Measurements from ENCODE around the gene ROCK2.
"Not testable (repeated sequence)": the region's sequence is repeated elsewhere in the genome, so short reads cannot be mapped to it uniquely, and the experiment has no call there.

Gene ROCK2

GRCh38 chr2:11338580-11338979 lies 5.9 kb downstream of the ROCK2 start:
- no peak for DNase-seq

DNA sequence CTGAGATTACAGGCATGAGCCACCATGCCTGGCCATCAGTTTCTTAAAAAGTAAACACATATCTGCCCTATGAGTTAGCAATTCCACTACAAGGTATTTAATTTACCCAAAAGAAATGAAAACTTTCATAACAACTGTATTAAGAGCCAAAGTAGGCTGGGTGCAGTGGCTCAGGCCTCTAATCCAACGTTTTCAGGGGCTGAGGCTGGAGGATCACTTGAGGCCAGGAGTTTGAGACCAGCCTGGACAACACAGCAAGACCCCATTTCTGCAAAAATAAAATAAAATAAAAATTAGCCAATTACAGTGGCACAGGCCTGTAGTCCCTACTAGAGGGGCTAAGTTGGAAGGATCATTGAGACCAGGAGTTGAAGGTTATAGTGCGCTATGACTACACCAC lies 6.5 kb downstream of the ROCK2 start:
- no peak for DNase-seq

DNA sequence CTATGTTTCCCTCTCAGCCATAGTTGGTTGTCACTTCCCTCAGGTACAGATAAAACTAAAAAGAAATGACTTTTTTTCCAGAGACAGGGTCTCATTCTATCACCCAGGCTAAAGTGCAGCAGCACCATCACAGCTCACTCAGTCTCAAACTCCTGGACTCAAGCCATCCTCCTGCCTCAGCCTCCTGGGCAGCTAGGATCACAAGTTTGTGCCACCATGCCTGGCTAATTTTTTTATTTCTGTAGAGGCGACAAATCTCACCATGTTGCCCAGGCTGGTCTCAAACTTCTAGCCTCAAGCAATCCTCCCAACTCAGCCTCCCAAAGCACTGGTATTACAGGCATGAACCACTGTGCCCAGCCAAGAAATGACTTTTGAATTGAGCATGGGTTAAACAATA lies 8.2 kb downstream of the ROCK2 start:
- DNase-seq, result no peak

GRCh38 chr2:11333427-11334183 lies 10.8 kb downstream of the ROCK2 start:
- DNase-seq, result no peak

GRCh38 chr2:11332596-11332995 lies 11.8 kb downstream of the ROCK2 start:
- no peak for DNase-seq

- no peak for DNase-seq
Measured at GRCh38 chr2:11330457-11331142, 13.8 kb downstream of the ROCK2 start.

GRCh38 chr2:11329776-11330175 lies 14.7 kb downstream of the ROCK2 start:
- DNase-seq, result no peak

- DNase-seq, result not testable (repeated sequence)
Measured at GRCh38 chr2:11328522-11328921, 15.9 kb downstream of the ROCK2 start.

DNA sequence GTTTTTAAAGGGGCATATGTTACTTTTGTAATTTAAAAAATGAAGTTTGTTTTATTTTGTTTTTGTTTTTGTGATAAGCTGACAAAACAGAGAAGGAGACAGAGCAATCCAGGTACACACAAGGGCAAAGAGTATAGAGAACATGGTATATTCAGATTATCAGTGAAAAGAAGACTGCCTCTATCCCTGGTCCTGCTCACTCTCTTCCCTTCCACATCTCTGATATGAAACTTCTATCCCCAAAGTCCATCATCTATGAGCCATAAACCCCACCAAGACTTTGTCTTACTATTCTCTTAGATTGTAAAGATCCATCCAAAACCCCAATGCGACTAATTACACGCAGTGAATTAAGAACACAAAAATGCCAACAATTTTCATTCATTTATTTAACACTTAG lies 16.6 kb downstream of the ROCK2 start:
- DNase-seq, result no peak

- no peak for DNase-seq
Measured at GRCh38 chr2:11326677-11327211, 17.7 kb downstream of the ROCK2 start.

GRCh38 chr2:11325961-11326676 lies 18.3 kb downstream of the ROCK2 start:
- no peak for DNase-seq

DNA sequence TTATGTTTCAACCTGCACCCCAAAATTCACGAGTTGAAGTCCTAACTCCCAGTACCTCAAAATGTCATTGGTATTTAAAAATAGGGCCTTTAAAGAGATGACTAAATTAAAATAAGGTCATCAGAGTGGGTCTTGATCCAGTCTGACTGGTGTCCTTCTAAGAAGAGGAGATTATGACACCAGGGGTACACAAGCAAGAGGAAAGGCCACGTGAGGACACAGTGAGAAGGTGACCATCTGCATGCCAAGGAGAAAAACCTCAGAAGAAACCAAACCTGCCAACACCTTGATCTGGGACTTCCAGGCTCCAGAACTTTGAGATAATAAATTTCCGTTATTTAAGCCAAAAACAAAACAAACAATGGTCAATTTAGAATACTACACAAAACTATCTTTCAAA lies 22.6 kb downstream of the ROCK2 start:
- DNase-seq, result no peak

GRCh38 chr2:11320698-11321492 lies 23.5 kb downstream of the ROCK2 start:
- DNase-seq, result no peak

GRCh38 chr2:11319939-11320338 lies 24.5 kb downstream of the ROCK2 start:
- no peak for DNase-seq

DNA sequence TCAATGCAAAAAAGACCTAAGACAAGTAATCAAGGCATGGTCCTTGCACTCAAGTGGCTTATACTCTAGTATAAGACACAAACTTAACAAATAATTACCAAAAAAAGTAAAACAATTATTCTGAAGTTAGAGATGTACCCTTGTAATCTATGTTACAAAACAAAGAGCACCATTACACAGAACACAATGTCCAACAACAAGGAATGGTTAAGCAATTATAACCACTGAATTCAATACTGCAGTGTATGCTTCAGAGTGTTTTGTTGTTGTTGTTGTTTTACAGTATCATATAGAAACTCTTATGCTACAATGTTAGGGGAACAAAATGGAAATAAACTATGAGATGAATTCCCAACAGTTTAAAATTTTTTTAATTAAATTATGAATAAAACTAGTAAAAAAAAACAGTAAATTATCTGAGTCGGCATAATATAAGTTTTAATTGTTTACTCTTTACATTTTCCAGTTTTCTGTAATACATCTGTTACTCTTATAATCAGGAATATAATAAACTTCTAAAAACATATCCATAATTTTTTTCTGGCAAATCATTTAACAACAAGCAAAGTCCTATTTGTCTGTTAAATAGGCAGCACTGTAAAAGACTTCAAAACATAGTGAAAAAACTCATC lies 29.2 kb downstream of the ROCK2 start:
- no peak for DNase-seq

DNA sequence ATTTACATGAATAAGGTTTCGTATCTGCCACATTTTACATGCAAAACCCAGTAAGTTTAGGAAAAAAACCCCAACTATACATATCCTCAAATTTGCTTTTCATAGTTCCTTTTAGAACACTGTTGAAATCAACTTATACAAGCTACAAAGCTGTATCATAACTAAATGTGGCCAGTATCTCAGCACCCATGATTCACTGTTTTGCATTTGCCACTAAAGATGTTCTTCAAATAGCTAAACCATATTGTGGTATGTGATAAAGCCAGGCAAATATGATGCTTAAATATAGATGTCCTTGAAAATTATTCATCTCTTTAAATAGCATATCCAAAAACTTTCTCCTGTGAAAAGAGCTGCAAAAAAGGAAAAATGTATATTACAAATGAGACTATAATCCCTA lies 29.9 kb downstream of the ROCK2 start:
- DNase-seq, result no peak

- DNase-seq, result no peak
Measured at GRCh38 chr2:11312770-11313471, 31.5 kb downstream of the ROCK2 start.

GRCh38 chr2:11311543-11311942 lies 32.9 kb downstream of the ROCK2 start:
- no peak for DNase-seq

DNA sequence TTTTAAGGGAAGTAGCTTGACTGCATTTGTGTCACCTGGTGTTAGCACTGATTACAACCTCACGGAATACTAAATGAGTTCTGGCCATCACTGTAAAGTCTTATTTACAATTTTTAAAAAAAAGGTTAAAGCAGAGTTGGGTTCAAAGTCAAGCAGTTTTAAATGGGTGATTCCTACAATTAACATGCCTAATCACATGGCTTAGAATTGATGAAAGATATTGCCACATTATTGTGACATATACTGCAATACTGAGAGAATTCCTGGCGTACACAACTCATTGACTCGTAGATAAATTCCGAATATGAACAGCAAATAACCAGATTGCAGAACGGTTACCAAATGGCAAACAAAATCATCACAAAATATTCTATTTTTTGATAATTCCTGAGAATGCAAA lies 34.2 kb downstream of the ROCK2 start:
- DNase-seq, result no peak

DNA sequence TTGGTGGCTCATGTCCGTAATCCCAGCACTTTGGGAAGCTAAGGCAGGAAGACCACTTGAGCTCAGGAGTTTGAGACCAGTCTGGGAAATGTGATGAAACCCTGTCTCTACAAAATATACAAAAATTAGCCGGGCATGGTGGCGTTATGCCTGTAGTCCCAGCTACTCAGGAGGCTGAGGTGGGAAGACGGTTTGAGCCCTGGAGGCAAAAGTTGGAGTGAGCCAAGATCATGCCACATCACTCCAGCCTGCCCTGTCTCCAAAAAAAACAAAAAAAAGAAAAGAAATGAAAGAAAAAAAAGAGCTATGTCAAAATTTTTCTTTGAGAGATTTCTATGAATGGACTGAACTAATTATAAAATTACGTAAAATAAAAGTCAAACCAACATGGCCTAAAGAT lies 34.7 kb downstream of the ROCK2 start:
- no peak for DNase-seq

GRCh38 chr2:11307764-11308415 lies 36.5 kb downstream of the ROCK2 start:
- no peak for DNase-seq
